Neural cell (in vitro differentiated cells): ENCODE measurements around the gene TTYH1. TPM values are rescaled to one million over a fixed set of nuclear protein-coding genes. Genes with fewer than 3 reads are reported as not detected.

Source experiments
- H2AFZ ChIP-seq: fragments of 200-600, 300-800 bp; sonication (generic), shearing (Covaris generic); 2 replicates; pipeline ENCODE4 v1.6.0; 2014; ENCODE audit warnings: low read depth, mild to moderate bottlenecking, antibody characterized with exemption, low read length, moderate library complexity
- H3F3A ChIP-seq: fragments of 200-600 bp; shearing (Covaris generic); 2 replicates; pipeline ENCODE4 v1.6.1; 2016; ENCODE audit warnings: mild to moderate bottlenecking, moderate library complexity, mixed read lengths, antibody characterized with exemption, low read length; ENCODE audit not compliant: insufficient read depth, poor library complexity, severe bottlenecking
- H3K27ac ChIP-seq: fragments of 200-600, 300-800 bp; sonication (generic), shearing (Covaris generic); 2 replicates; pipeline ENCODE4 v1.5.1; 2014; ENCODE audit warnings: mild to moderate bottlenecking, low read length, moderate library complexity
- H3K27me3 ChIP-seq: fragments of 300-800, 200-600 bp; sonication (generic), shearing (Covaris generic); 2 replicates; pipeline ENCODE4 v1.6.0; 2014; ENCODE audit warnings: mild to moderate bottlenecking, low read depth, low read length, moderate library complexity; ENCODE audit not compliant: insufficient read depth
- H3K36me3 ChIP-seq: fragments of 300-800, 200-600 bp; sonication (generic), shearing (Covaris generic); 2 replicates; pipeline ENCODE4 v1.5.1; 2014; ENCODE audit warnings: mild to moderate bottlenecking, antibody characterized with exemption, low read length, moderate library complexity; ENCODE audit not compliant: insufficient read depth
- H3K4me2 ChIP-seq: fragments of 300-800, 200-600 bp; sonication (generic), shearing (Covaris generic); 2 replicates; pipeline ENCODE4 v1.6.0; 2014; ENCODE audit warnings: mild to moderate bottlenecking, low read length
- H3K4me3 ChIP-seq: fragments of 300-800, 200-600 bp; sonication (generic), shearing (Covaris generic); 2 replicates; pipeline ENCODE4 v1.5.1; 2014; ENCODE audit warnings: mild to moderate bottlenecking, low read length, moderate library complexity
- H3K79me2 ChIP-seq: fragments of 200-600 bp; shearing (Covaris generic); replicated peaks from 2 replicates; pipeline ENCODE4 v1.6.0; 2014; ENCODE audit warnings: mild to moderate bottlenecking, low read length, moderate library complexity; ENCODE audit not compliant: insufficient read depth
- H3K9ac ChIP-seq: fragments of 300-800, 200-600 bp; sonication (generic), shearing (Covaris generic); 2 replicates; pipeline ENCODE4 v1.6.1; 2016; ENCODE audit warnings: mild to moderate bottlenecking, low read length, mixed read lengths
- H3K9me2 ChIP-seq: fragments of 200-600 bp; shearing (Covaris generic); 2 replicates; pipeline ENCODE4 v1.6.1; 2016; ENCODE audit warnings: mild to moderate bottlenecking, low read length, mixed read lengths; ENCODE audit not compliant: insufficient read depth
- H3K9me3 ChIP-seq: fragments of 200-600, 300-800 bp; sonication (generic), shearing (Covaris generic); 2 replicates; pipeline ENCODE4 v1.6.1; 2016; ENCODE audit warnings: mild to moderate bottlenecking, mixed run types, low read length, moderate library complexity, mixed read lengths
- H4K20me1 ChIP-seq: fragments of 200-600 bp; shearing (Covaris generic); 2 replicates; pipeline ENCODE4 v1.6.1; 2016; ENCODE audit warnings: mild to moderate bottlenecking, mixed run types; ENCODE audit not compliant: insufficient read depth
- CTCF ChIP-seq: fragments of 450-650 bp; IDR thresholded peaks from 2 replicates; pipeline ENCODE4 v1.5.1; 2014; ENCODE audit warnings: antibody characterized with exemption, mild to moderate bottlenecking, moderate library complexity; ENCODE audit not compliant: poor library complexity, severe bottlenecking
- EP300 ChIP-seq: fragments of 450-650 bp; conservative IDR thresholded peaks from 2 replicates; pipeline ENCODE4 v1.6.1; 2014; ENCODE audit warnings: antibody characterized with exemption, mild to moderate bottlenecking, moderate library complexity; ENCODE audit not compliant: poor library complexity, severe bottlenecking
- EZH2 ChIP-seq: fragments of 200-600, 300-800 bp; shearing (Covaris generic), sonication (generic); IDR thresholded peaks from 2 replicates; pipeline ENCODE4 v1.6.1; 2014; ENCODE audit warnings: antibody characterized with exemption, low read length, borderline replicate concordance, mild to moderate bottlenecking; ENCODE audit not compliant: insufficient read depth, poor library complexity, severe bottlenecking
- MXI1 ChIP-seq: fragments of 450-650 bp; conservative IDR thresholded peaks from 2 replicates; pipeline ENCODE4 v1.6.1; 2014; ENCODE audit warnings: antibody characterized with exemption, mild to moderate bottlenecking; ENCODE audit not compliant: poor library complexity, severe bottlenecking
- POLR2AphosphoS5 ChIP-seq: IDR thresholded peaks from 2 replicates; pipeline ENCODE4 v1.6.1; 2012
- RAD21 ChIP-seq: fragments of 450-650 bp; conservative IDR thresholded peaks from 2 replicates; pipeline ENCODE4 v1.6.1; 2014; ENCODE audit warnings: antibody characterized with exemption, mild to moderate bottlenecking, moderate library complexity
- REST ChIP-seq: IDR thresholded peaks from 2 replicates; pipeline ENCODE4 v1.6.1; 2012; ENCODE audit warnings: borderline replicate concordance
- SMC3 ChIP-seq: fragments of 450-650 bp; conservative IDR thresholded peaks from 2 replicates; pipeline ENCODE4 v1.6.1; 2014; ENCODE audit warnings: antibody characterized with exemption, mild to moderate bottlenecking, moderate library complexity; ENCODE audit not compliant: poor library complexity
- TAF1 ChIP-seq: IDR thresholded peaks from 2 replicates; pipeline ENCODE4 v1.6.1; 2012; ENCODE audit warnings: low read depth
- polyA plus RNA-seq: library from polyadenylated mRNA; depleted of rRNA; stranded (reverse); fragments of >200 nt; gene quantifications from 2 replicates; pipeline ENCODE4 v1.2.3, GENCODE V29; 2014

The TTYH1 gene
- polyA plus RNA-seq, 1 donor from 2014 or later, result 36.1 TPM

GRCh38 chr19:54418930-54419800 is 3.9 kb downstream of the TTYH1 start:
- Histone ChIP-seq H3K27ac (peak overlapping the region; percentile 66), H3K27me3 (no peaks in the 10 kb centered on the region), H3K9me3 (no peaks in the 10 kb centered on the region), H3K36me3 (no peaks in the 10 kb centered on the region), H3K4me3 (no peak overlapping the region), H4K20me1 (no peaks in the 10 kb centered on the region), H2AFZ (no peak overlapping the region), H3F3A (no peaks in the 10 kb centered on the region), H3K4me2 (no peak overlapping the region), H3K9ac (peak overlapping the region; percentile 57), H3K9me2 (no peaks in the 10 kb centered on the region), H3K79me2 (peaks cover 41% of the 10 kb centered on the region)
- TF ChIP-seq MXI1 (no peak), RAD21 (no peak), EZH2 (no peak), TAF1 (no peak), EP300 (no peak), SMC3 (no peak), POLR2AphosphoS5 (no peak), CTCF (no peak), REST (no peak)

- H3K4me2 ChIP-seq, result no peak overlapping the region
- no peaks in the 10 kb centered on the region for H4K20me1 ChIP-seq
- H2AFZ ChIP-seq, result no peak overlapping the region
- peak overlapping the region; percentile 65 for H3K27ac ChIP-seq
- no peaks in the 10 kb centered on the region for H3K27me3 ChIP-seq
- no peaks in the 10 kb centered on the region for H3K9me3 ChIP-seq
- H3K9me2 ChIP-seq, result no peaks in the 10 kb centered on the region
- H3F3A ChIP-seq, result no peaks in the 10 kb centered on the region
- H3K36me3 ChIP-seq, result no peaks in the 10 kb centered on the region
- H3K9ac ChIP-seq, result peak overlapping the region; percentile 63
- H3K79me2 ChIP-seq, result peaks cover 35% of the 10 kb centered on the region
- H3K4me3 ChIP-seq, result peak overlapping the region; percentile 59
- TF ChIP-seq REST (peak; percentile 13), TAF1 (no peak)
Observed at GRCh38 chr19:54420068-54420382, 4.8 kb downstream of the TTYH1 start.
